Measurements from ENCODE around the gene ASB3.
"Not testable (repeated sequence)": the region's sequence is repeated elsewhere in the genome, so short reads cannot be mapped to it uniquely, and the experiment has no call there.

The ASB3 gene

DNA sequence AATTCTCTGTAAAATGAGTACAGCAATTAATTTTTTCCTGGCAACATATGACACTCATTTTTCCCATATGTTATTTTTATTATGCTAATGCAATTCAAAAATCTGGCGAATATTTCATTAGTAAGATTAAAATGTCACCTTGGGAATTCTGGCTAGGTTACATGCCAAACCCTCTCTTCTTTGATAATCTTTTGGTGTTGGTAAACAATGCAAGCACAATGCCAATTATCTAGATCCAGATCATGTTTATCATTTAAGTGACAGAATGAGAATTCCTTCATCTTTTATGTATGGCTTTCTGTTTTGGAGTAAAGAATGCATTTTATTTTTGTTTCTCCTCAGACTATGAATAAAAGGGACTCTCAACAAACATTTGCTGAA, 39.3 kb upstream of the ASB3 start:
- no peak overlapping the region for H3K4me2 ChIP-seq (ENCODE audit: low read depth, low read length)
- H3K9me3 ChIP-seq (replicated peaks; ENCODE audit: insufficient read depth, low read length): no peaks in the 10 kb centered on the region
- H3K36me3 ChIP-seq (replicated peaks; ENCODE audit: insufficient read depth, low read length): no peaks in the 10 kb centered on the region
- no peak overlapping the region for H3K9ac ChIP-seq (ENCODE audit: low read length)
- H3K27me3 ChIP-seq (replicated peaks; ENCODE audit: insufficient read depth, low read length): no peaks in the 10 kb centered on the region
- H3K4me3 ChIP-seq (ENCODE audit: low read length): no peak overlapping the region
- H3F3A ChIP-seq (ENCODE audit: insufficient read depth, low read length): no peaks in the 10 kb centered on the region
- H3K9me2 ChIP-seq (replicated peaks; ENCODE audit: insufficient read depth, low read length): no peaks in the 10 kb centered on the region
- H3K27ac ChIP-seq (ENCODE audit: low read length): no peak overlapping the region
- no peaks in the 10 kb centered on the region for H3K79me2 ChIP-seq (ENCODE audit: low read length)
- no peaks in the 10 kb centered on the region for H3K4me1 ChIP-seq (ENCODE audit: low read length)
- DNase-seq: no peak
- no peaks in the 10 kb centered on the region for H4K20me1 ChIP-seq (ENCODE audit: insufficient read depth, low read length)
- H2AFZ ChIP-seq (ENCODE audit: low read length): no peak overlapping the region
- TF ChIP-seq, protein P1, sequence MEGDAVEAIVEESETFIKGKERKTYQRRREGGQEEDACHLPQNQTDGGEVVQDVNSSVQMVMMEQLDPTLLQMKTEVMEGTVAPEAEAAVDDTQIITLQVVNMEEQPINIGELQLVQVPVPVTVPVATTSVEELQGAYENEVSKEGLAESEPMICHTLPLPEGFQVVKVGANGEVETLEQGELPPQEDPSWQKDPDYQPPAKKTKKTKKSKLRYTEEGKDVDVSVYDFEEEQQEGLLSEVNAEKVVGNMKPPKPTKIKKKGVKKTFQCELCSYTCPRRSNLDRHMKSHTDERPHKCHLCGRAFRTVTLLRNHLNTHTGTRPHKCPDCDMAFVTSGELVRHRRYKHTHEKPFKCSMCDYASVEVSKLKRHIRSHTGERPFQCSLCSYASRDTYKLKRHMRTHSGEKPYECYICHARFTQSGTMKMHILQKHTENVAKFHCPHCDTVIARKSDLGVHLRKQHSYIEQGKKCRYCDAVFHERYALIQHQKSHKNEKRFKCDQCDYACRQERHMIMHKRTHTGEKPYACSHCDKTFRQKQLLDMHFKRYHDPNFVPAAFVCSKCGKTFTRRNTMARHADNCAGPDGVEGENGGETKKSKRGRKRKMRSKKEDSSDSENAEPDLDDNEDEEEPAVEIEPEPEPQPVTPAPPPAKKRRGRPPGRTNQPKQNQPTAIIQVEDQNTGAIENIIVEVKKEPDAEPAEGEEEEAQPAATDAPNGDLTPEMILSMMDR (IDR thresholded peaks at IDR 0.05; ENCODE audit: low read length): no peak
- TF ChIP-seq EZH2phosphoT487 (IDR thresholded peaks at IDR 0.05; ENCODE audit: low read length) (no peak), EZH2 (optimal IDR thresholded peaks at IDR 0.05; ENCODE audit: low read depth, low read length) (no peak)

DNA sequence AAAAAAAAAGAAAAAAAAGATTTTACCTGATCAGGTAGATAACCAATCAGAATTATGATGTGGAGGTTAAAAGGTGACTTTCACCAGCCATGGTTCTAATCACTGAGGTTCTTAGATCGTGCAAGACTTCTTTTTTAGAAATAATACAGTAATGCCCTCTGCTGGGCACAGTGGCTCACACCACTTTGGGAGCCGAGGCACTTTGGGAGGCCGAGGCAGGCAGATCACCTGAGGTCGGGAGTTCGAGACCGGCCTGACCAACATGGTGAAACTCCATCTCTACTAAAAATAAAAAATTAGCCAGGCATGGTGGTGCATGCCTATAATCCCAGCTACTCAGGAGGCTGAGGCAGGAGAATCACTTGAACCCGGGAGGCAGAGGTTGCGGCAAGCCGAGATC, 36.9 kb upstream of the ASB3 start:
- H3K4me1 ChIP-seq (ENCODE audit: low read length); H3K9me3 ChIP-seq (replicated peaks; ENCODE audit: insufficient read depth, low read length); H3K27ac ChIP-seq (ENCODE audit: low read length); H3K9ac ChIP-seq (ENCODE audit: low read length); H3K4me3 ChIP-seq (ENCODE audit: low read length); H3K9me2 ChIP-seq (replicated peaks; ENCODE audit: insufficient read depth, low read length); H3K4me2 ChIP-seq (ENCODE audit: low read depth, low read length); DNase-seq; H2AFZ ChIP-seq (ENCODE audit: low read length); H3K36me3 ChIP-seq (replicated peaks; ENCODE audit: insufficient read depth, low read length); H4K20me1 ChIP-seq (ENCODE audit: insufficient read depth, low read length); H3K79me2 ChIP-seq (ENCODE audit: low read length); H3K27me3 ChIP-seq (replicated peaks; ENCODE audit: insufficient read depth, low read length); H3F3A ChIP-seq (ENCODE audit: insufficient read depth, low read length): not testable (repeated sequence)
- TF ChIP-seq, protein P1 (IDR thresholded peaks at IDR 0.05; ENCODE audit: low read length): 0 out of 2 replicates have a peak, but pooled peaks have one; percentile 11

DNA sequence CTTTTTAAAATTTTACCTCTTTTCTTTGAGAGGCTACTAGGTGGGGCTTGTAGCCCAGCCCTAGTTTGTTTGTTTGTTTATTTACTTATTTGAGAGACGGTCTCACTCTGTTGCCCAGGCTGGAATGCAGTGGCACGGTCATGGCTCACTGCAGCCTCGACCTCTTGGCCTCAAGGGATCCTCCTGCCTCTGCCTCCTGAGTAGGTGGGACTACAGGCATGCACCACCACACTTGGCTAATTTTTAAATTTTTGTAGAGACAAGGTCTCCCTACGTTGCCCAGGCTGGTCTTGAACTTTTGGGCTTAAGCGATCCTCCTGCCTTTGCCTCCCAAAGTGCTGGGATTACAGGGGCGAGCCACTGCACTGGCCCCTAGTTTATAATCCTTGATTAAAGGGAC, 35.1 kb upstream of the ASB3 start:
- H3F3A ChIP-seq (ENCODE audit: insufficient read depth, low read length): no peaks in the 10 kb centered on the region
- DNase-seq: no peak
- no peak overlapping the region for H2AFZ ChIP-seq (ENCODE audit: low read length)
- no peaks in the 10 kb centered on the region for H3K27me3 ChIP-seq (replicated peaks; ENCODE audit: insufficient read depth, low read length)
- H3K9me2 ChIP-seq (replicated peaks; ENCODE audit: insufficient read depth, low read length): no peaks in the 10 kb centered on the region
- H3K4me3 ChIP-seq (ENCODE audit: low read length): no peak overlapping the region
- H3K9ac ChIP-seq (ENCODE audit: low read length): no peak overlapping the region
- TF ChIP-seq EZH2 (optimal IDR thresholded peaks at IDR 0.05; ENCODE audit: low read depth, low read length): no peak
- H3K4me1 ChIP-seq (ENCODE audit: low read length): no peaks in the 10 kb centered on the region
- H4K20me1 ChIP-seq (ENCODE audit: insufficient read depth, low read length): no peaks in the 10 kb centered on the region
- H3K4me2 ChIP-seq (ENCODE audit: low read depth, low read length): no peak overlapping the region
- no peaks in the 10 kb centered on the region for H3K79me2 ChIP-seq (ENCODE audit: low read length)
- no peaks in the 10 kb centered on the region for H3K9me3 ChIP-seq (replicated peaks; ENCODE audit: insufficient read depth, low read length)
- no peaks in the 10 kb centered on the region for H3K36me3 ChIP-seq (replicated peaks; ENCODE audit: insufficient read depth, low read length)
- H3K27ac ChIP-seq (ENCODE audit: low read length): no peak overlapping the region

DNA sequence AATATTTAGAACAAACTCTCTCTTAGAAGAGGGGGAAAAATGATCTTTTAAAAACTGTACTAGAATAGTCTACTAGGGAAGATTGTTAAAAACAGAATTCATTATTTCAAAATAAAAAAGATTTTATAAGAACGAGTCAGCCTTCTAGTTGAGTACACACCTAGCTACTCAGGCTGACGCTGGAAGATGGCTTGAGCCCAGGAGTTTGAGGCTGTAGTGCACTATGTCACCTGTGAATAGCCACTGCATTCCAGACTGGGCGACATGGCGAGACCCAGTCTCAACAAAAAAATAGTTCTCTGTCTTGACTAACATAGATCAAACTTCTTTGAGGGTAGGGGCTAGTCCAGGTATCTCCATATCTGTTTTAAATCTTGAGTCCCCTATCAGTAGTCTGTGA, 34.0 kb upstream of the ASB3 start:
- Histone ChIP-seq H2AFZ (ENCODE audit: low read length) (no peak overlapping the region), H4K20me1 (ENCODE audit: insufficient read depth, low read length) (no peaks in the 10 kb centered on the region), H3K27me3 (replicated peaks; ENCODE audit: insufficient read depth, low read length) (no peaks in the 10 kb centered on the region), H3F3A (ENCODE audit: insufficient read depth, low read length) (no peaks in the 10 kb centered on the region), H3K4me1 (ENCODE audit: low read length) (no peaks in the 10 kb centered on the region), H3K9ac (ENCODE audit: low read length) (no peak overlapping the region), H3K9me2 (replicated peaks; ENCODE audit: insufficient read depth, low read length) (no peaks in the 10 kb centered on the region), H3K27ac (ENCODE audit: low read length) (no peak overlapping the region), H3K4me3 (ENCODE audit: low read length) (no peak overlapping the region), H3K36me3 (replicated peaks; ENCODE audit: insufficient read depth, low read length) (no peaks in the 10 kb centered on the region), H3K4me2 (ENCODE audit: low read depth, low read length) (no peak overlapping the region), H3K79me2 (ENCODE audit: low read length) (no peaks in the 10 kb centered on the region), H3K9me3 (replicated peaks; ENCODE audit: insufficient read depth, low read length) (no peaks in the 10 kb centered on the region)
- TF ChIP-seq, protein P1 (IDR thresholded peaks at IDR 0.05; ENCODE audit: low read length): no peak
- no peak for TF ChIP-seq EZH2 (optimal IDR thresholded peaks at IDR 0.05; ENCODE audit: low read depth, low read length)
- TF ChIP-seq EZH2phosphoT487 (IDR thresholded peaks at IDR 0.05; ENCODE audit: low read length): no peak
- DNase-seq: no peak

Measured in MM.1S (cell line).